HG03108 (cell line): Measurements from ENCODE around the gene DPP10.
"Not testable (repeated sequence)": the region's sequence is repeated elsewhere in the genome, so short reads cannot be mapped to it uniquely, and the experiment has no call there.

Experiments
- ATAC-seq: cut with Tn5 transposase; IDR thresholded peaks from one replicate; pipeline ENCODE4 v1.9.1; 2021; ENCODE audit warnings: moderate library complexity; ENCODE audit not compliant: unreplicated experiment

DPP10 gene

GRCh38 chr2:114937366-114937930 is 495.0 kb downstream of the DPP10 start:
- no peak for ATAC-seq

GRCh38 chr2:114940785-114941458 is 498.5 kb downstream of the DPP10 start:
- no peak for ATAC-seq

DNA sequence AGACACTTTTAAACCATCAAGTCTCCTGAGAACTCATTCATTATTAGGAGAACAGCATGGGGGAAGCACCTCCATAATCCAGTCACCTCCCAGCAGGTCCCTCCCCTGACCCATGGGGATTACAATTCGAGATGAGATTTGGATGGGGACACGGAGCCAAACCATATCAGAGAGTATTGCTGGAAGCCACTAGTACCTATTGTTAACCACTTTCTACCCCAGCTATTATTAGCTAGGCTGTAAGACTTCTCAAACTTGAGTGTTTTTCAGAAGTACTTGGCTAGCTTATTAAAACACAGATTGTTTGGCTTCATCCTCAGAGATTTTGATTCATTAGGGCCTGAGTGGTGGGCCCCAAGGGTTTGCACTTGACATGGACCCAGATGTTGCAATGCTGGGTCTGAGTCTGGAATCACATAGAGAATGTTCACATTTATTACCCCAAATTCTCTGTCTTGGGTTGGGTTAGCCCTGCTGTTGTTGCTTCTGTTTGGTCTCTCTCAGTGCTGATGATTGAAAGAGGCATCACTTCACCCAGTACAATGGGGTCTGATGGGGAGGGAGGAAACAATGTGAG is 506.9 kb downstream of the DPP10 start:
- ATAC-seq, result no peak

DNA sequence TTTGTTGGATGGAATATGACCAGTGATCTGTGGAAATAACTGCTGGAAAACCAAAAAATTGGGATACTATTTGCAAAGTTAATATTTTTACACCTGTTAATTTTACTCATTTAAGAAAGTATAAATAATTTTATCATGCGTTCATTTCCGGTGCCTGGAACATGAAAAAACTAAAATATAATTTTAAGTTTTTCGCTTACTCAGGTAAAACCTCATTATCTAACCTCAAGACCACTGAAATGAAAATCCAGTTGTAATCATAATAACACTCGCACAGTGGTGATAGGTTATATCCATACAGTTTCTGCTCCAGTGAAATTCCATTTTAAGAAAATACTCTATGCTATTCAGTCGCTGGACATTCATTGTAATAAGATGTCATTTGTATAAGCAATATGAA is 517.9 kb downstream of the DPP10 start:
- ATAC-seq, result no peak

- ATAC-seq, result no peak
These were observed 520.1 kb downstream of the DPP10 start for GRCh38 chr2:114962532-114962931.

- no peak for ATAC-seq
These were observed 526.4 kb downstream of the DPP10 start for GRCh38 chr2:114968748-114969400.

DNA sequence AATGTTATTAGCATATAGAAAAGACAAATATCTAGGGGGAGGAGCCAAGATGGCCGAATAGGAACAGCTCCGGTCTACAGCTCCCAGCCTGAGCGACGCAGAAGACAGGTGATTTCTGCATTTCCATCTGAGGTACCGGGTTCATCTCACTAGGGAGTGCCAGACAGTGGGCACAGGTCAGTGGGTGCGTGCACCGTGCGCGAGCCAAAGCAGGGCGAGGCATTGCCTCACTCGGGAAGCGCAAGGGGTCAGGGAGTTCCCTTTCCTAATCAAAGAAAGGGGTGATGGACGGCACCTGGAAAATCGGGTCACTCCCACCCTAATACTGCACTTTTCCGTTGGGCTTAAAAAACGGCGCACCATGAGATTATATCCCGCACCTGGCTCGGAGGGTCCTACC is 561.9 kb downstream of the DPP10 start:
- not testable (repeated sequence) for ATAC-seq

- no peak for ATAC-seq
These were observed 569.3 kb downstream of the DPP10 start for GRCh38 chr2:115011721-115012120.

DNA sequence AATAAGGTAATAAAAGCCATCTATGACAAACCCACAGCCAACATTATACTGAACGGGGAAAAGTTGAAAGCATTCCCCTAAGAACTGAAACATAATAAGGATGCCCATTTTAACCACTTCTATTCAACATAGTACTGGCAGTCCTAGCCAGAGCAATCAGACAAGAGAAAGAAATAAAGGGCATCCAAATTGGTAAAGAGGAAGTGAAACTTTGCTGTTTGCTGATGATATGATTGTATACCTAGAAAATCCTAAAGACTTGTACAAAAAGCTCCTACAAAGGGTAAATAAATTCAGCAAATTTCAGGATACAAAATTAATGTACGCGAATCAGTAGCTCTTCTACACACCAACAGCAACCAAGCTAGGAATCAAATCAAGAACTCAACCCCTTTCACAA is 579.6 kb downstream of the DPP10 start:
- not testable (repeated sequence) for ATAC-seq

GRCh38 chr2:115034801-115035200 is 592.4 kb downstream of the DPP10 start:
- ATAC-seq, result no peak

- ATAC-seq, result no peak
These were observed 594.4 kb downstream of the DPP10 start for GRCh38 chr2:115036818-115037217.

DNA sequence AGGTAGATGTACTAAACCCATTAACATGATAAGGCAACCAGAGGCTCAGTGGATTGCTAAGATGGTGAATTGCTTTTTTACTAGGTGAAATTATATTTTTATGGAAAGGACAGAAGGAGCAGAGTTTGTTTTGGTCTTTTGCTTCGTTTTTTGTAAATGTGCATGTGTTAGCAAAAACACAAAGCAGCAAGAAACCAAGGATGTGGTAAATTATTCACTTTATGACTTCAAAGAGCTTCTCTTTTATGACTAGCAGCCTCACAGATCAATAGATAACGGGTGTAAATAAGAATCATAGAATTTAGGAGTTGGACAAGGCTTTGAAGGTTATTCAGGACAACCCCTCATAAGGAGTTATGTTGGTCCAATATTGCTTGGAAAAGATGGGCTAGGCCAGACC is 615.0 kb downstream of the DPP10 start:
- ATAC-seq, result no peak

GRCh38 chr2:115070002-115070401 is 627.6 kb downstream of the DPP10 start:
- ATAC-seq, result no peak

- no peak for ATAC-seq
These were observed 629.1 kb downstream of the DPP10 start for GRCh38 chr2:115071534-115071933.

GRCh38 chr2:115075800-115076199 is 633.4 kb downstream of the DPP10 start:
- no peak for ATAC-seq

- ATAC-seq, result no peak
These were observed 635.2 kb downstream of the DPP10 start for GRCh38 chr2:115077626-115078025.

DNA sequence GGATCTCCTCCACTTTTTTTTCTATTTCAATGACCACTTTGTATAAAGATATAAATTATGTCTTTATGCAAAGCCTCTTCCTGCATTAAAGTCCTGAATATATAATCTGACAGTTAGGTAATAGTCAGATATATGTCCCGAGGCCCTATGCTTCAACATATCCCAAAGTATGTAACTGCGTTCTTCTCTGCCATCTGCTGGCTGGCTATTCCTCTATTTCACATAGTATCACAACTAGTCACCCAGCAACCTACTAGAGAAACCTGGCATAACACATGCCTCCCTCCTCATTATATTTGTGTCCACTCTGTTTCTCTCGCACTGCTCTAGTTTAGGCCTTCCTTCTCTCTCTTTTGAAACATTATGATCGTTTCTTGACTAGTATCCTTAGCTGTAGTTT is 640.8 kb downstream of the DPP10 start:
- ATAC-seq, result no peak

DNA sequence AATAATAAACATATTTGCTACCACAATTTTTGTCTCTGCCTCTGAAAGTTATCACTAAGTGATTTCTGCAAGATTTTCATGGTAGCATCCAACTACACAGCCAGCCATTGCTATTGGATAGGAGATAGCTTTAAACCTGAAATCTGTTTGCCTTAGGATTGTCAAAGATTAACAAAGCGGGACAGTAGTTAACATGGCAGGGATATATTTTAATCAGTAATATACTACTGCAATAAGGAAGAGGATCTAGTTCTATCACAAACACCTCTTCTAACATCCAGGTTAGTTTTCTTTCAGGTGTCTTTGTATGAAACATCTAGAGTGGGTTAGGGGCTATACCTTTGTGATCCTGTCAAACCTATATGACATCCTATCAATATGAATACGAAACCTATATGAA is 641.3 kb downstream of the DPP10 start:
- no peak for ATAC-seq

DNA sequence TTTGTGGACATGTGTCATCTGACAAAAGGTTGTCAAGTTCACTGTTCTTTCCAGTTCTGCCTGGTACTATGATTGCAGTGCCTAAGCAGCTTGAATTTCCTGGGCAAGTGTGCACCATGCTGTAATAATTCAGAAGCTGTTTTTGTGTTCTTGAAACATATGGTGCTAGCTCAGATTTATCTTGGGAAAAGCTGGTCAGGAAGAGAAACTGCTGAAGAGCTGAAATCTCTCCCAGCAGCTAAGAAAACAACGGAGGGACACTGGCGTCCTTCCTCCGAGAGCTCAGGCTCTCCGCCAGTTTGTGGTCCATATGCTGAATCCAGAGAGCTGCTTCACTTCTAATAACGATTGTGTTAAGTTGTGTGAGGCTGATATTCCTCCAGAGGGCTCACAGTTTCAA is 642.0 kb downstream of the DPP10 start:
- ATAC-seq, result no peak

DNA sequence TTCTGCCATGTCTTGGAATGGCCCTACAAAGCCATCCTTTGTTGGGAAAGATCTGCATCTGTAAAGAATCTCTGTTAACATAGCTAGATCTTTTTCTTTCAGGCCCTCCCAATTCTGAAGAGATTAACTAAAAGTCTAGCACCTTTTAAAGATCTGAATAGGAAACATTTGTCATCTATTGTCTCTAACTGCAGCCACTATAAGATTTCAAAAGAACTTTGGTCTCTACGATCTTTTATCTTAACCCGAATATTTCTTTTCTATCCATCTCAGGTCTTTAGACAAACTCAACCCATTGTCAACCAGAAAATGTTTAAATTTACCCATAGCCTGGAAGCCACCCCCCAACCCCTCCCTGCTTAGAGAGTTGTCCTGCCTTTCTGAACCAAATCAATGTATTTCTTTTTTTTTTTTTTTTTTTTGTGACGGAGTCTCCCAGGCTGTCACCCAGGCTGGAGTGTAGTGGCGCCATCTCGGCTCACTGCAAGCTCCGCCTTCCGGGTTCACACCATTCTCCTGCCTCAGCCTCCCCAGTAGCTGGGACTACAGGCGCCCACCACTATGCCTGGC is 643.7 kb downstream of the DPP10 start:
- ATAC-seq, result not testable (repeated sequence)

GRCh38 chr2:115094441-115094840 is 652.0 kb downstream of the DPP10 start:
- no peak for ATAC-seq

DNA sequence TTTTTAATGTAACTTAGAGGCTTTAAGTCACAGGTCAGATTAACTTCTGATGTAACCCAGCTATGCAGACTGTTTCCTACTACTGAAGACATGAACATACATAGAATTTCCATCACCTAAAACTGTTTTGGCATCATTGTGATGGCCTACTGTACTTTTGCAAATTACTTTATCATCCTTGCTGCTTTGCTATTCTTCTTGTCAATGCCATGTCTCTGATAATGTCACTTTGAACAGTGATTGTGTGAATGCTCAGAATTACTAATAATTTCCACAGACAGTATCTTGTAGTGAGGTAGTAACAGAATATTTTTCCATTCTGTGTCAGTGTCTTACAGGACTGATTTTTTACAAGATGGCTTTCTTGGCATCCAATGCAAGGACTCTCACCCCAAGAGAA is 663.5 kb downstream of the DPP10 start:
- ATAC-seq, result no peak
